ENCODE data around the gene CHRNA4. TPM values are rescaled to one million over a fixed set of nuclear protein-coding genes. Genes with fewer than 3 reads are reported as not detected.

Gene CHRNA4
- total RNA-seq, 1 donor from 2014 or later, result not detected

DNA sequence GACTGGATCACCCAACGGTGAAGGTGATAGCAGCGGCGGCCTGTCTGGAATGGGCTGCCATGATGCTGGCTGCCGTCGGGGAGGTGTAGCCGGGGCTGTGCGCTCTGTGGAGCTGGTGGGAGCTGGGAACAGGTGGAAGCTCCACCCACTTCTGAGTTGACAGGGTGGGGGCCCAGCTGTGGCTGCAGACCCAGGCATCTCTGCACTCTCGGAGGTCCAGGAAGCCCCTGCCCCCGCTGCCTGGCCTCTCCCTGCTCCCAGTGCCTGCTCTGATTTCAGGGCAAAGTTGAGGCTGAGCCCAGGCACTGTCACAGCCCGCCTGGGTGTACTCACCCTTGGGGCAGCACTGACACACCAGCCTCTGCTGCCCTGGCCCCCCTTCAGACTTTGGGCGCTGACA, 18.1 kb upstream of the CHRNA4 start:
- DNase-seq (no peak), ATAC-seq (ENCODE audit: low read depth) (no peak)
- Mint-ChIP-seq H3K4me1 (no peaks in the 10 kb centered on the region), H3K27ac (no peak overlapping the region), H3K27me3 (peaks cover 23% of the 10 kb centered on the region), H3K4me3 (no peak overlapping the region), H3K36me3 (ENCODE audit: low read depth) (no peaks in the 10 kb centered on the region), H3K9me3 (no peaks in the 10 kb centered on the region)
- TF ChIP-seq CTCF (IDR thresholded peaks at IDR 0.05), result no peak
- ChIA-PET POLR2A (no interaction called here), CTCF (no interaction called here)
- intact Hi-C loops (cut with micrococcal nuclease), result no loop called here

DNA sequence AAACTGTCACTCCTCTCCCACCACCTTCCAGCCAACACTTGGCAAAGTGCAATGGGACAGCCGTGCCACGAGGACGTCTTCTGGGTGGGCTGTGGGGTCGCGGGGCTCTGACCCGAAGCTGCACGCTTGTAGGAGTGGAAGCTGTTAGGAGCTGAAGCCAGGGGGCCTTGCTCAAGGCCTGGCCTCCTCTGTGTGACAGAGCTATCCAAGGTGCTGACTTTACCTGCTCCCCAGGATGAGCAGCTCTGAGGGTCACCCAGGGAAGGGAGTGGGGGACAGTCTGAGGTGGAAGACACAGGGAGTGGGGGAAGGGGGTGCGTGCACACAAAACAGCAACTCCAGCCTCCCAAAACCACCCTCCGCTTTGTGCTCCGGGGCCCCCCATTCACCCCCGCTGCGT, 17.5 kb upstream of the CHRNA4 start:
- intact Hi-C loops (cut with micrococcal nuclease), result no loop called here
- ChIA-PET CTCF (no interaction called here), POLR2A (no interaction called here)
- ATAC-seq (ENCODE audit: low read depth), result no peak
- DNase-seq, result no peak
- Mint-ChIP-seq H3K4me1 (no peaks in the 10 kb centered on the region), H3K9me3 (no peaks in the 10 kb centered on the region), H3K27me3 (peaks cover 24% of the 10 kb centered on the region), H3K4me3 (no peak overlapping the region), H3K36me3 (ENCODE audit: low read depth) (no peaks in the 10 kb centered on the region), H3K27ac (no peak overlapping the region)
- TF ChIP-seq CTCF (IDR thresholded peaks at IDR 0.05), result no peak

GRCh38 chr20:63377951-63378381, 16.8 kb upstream of the CHRNA4 start:
- Mint-ChIP-seq H3K27ac (no peak overlapping the region), H3K27me3 (peaks cover 24% of the 10 kb centered on the region), H3K4me1 (no peaks in the 10 kb centered on the region), H3K4me3 (no peak overlapping the region), H3K36me3 (ENCODE audit: low read depth) (no peaks in the 10 kb centered on the region), H3K9me3 (no peaks in the 10 kb centered on the region)
- ATAC-seq (ENCODE audit: low read depth) (no peak), DNase-seq (no peak)
- intact Hi-C loops (cut with micrococcal nuclease), result no loop called here
- TF ChIP-seq CTCF (IDR thresholded peaks at IDR 0.05), result no peak
- CTCF ChIA-PET, result interaction anchor here (1.9 kb wide), 1 partner anchor 155 kb away, joined by 5 read pairs; no protein-coding TSS in a partner anchor
- POLR2A ChIA-PET, result no interaction called here

- DNase-seq (no peak), ATAC-seq (ENCODE audit: low read depth) (no peak)
- Mint-ChIP-seq H3K27ac (no peak overlapping the region), H3K4me1 (no peaks in the 10 kb centered on the region), H3K27me3 (peaks cover 24% of the 10 kb centered on the region), H3K9me3 (no peaks in the 10 kb centered on the region), H3K4me3 (no peak overlapping the region), H3K36me3 (ENCODE audit: low read depth) (no peaks in the 10 kb centered on the region)
- intact Hi-C loops (cut with micrococcal nuclease), result no loop called here
- ChIA-PET POLR2A (no interaction called here), CTCF (interaction anchor here (0.6 to 1.9 kb wide), 2 partner anchors 68 to 154 kb away, joined by 5 read pairs; no protein-coding TSS in a partner anchor)
- TF ChIP-seq CTCF (IDR thresholded peaks at IDR 0.05), result no peak
These were observed 16.2 kb upstream of the CHRNA4 start for GRCh38 chr20:63377256-63377941.

DNA sequence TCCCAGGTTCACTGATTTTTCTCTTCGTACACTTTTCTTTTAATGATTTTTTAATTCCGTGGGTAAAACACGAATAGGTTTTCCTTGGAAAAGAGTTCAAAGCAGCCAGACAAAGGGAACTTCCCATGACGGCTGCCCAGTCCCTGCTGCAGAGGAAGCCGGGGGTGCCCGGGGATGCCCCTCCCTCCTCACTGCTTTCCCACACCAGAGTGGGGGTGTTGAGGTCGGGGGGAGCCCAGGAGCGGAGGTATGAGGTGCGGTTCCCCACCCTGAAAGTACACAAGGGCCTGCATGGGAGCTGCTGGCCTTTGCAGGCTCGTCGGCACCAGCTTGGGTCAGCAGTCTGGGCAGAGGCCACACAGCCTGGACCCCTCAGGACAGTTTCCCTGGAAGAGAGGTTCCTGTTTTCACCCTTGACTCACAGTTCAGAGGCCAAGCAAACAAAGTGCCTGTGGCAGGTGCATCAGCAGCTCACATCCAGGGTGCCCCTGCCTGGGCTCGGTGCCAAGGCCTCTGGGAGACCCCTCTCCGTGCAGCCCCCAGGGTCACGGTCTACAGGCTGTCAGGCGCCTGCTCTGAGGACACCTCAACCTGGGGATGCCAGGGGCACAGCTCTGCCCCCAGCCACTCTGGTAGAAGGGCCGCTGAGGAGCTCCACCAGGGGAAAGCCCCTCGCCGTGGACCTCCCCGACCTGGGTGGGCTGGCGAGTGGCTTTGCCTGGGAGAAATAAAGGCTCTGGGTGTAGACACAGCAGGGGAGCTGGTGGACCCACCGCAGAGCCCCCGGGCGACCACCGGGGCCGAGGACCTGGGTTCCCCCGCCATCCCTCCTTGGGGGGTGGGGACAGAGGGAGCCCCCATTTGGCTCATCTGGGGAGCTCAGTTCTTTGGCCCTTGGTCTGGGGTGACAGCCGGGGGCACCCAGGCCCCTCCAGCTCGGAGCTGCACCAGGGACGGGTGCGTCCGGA, 15.4 kb upstream of the CHRNA4 start:
- intact Hi-C loops (cut with micrococcal nuclease), result no loop called here
- Mint-ChIP-seq H3K9me3 (no peaks in the 10 kb centered on the region), H3K4me3 (no peak overlapping the region), H3K4me1 (no peaks in the 10 kb centered on the region), H3K36me3 (ENCODE audit: low read depth) (no peaks in the 10 kb centered on the region), H3K27me3 (peaks cover 27% of the 10 kb centered on the region), H3K27ac (no peak overlapping the region)
- CTCF ChIA-PET, result interaction anchor here (0.6 to 1.9 kb wide), 2 partner anchors 67 to 153 kb away, joined by 5 read pairs; no protein-coding TSS in a partner anchor
- no peak for TF ChIP-seq CTCF (IDR thresholded peaks at IDR 0.05)
- POLR2A ChIA-PET, result no interaction called here
- DNase-seq (no peak), ATAC-seq (ENCODE audit: low read depth) (no peak)

Data from activated B cell treated with CpG ODN at 0.5 μM for 24 hours (primary cell).